H1 (cell line): ENCODE data around the gene NELFE. TPM values are rescaled to one million over a fixed set of nuclear protein-coding genes. Genes with fewer than 3 reads are reported as not detected.

Experiments
- CTCF ChIA-PET: fragments of 300-600 bp; sonication (Branson Sonifier 250); formaldehyde crosslinking; loops from one replicate; lab custom pipeline; 2021; ENCODE audit not compliant: partially characterized antibody; lab: Charles Lee
- POLR2A ChIA-PET: fragments of 300-600 bp; sonication (Branson Sonifier 250); formaldehyde crosslinking; loops from one replicate; lab custom pipeline; 2021; ENCODE audit warnings: inconsistent platforms; ENCODE audit not compliant: partially characterized antibody; lab: Charles Lee
- DNase-seq, 2 experiments: peaks; one replicate each; pipeline versions ENCODE4 v3.0.0 to v3.0.0-alpha.2; 2010 to 2022; ENCODE audit warnings: low spot score in 2 of 2, low read depth in 1 of 2, mixed read lengths in 1 of 2
- FAIRE-seq: peaks from 2 replicates; lab custom pipeline; 2011; peaks lifted over from hg19 to GRCh38; lab: Jason Lieb, UNC
- H2AFZ ChIP-seq: 2 replicates; pipeline ENCODE4 v1.8.1; 2012; ENCODE audit warnings: low read length, inconsistent platforms
- H2AK5ac ChIP-seq: 2 replicates; pipeline ENCODE4 v1.6.1; 2013; ENCODE audit warnings: low read depth, low read length
- H2BK120ac ChIP-seq: replicated peaks from 2 replicates; pipeline ENCODE3; 2013; ENCODE audit warnings: low read depth, low read length, inconsistent platforms
- H2BK12ac ChIP-seq: 2 replicates; pipeline ENCODE4 v1.6.1; 2013; ENCODE audit warnings: low read depth, low read length
- H2BK15ac ChIP-seq: 2 replicates; pipeline ENCODE4 v1.6.1; 2013; ENCODE audit warnings: low read length
- H2BK20ac ChIP-seq: 2 replicates; pipeline ENCODE4 v1.6.1; 2013; ENCODE audit warnings: low read length
- H2BK5ac ChIP-seq: 2 replicates; pipeline ENCODE4 v1.6.1; 2013; ENCODE audit warnings: low read depth, low read length
- H3K14ac ChIP-seq: 2 replicates; pipeline ENCODE4 v1.6.1; 2013; ENCODE audit warnings: inconsistent platforms; ENCODE audit not compliant: insufficient read length
- H3K18ac ChIP-seq: 2 replicates; pipeline ENCODE4 v1.6.1; 2013; ENCODE audit warnings: low read length; ENCODE audit errors: extremely low read depth
- H3K23ac ChIP-seq: 2 replicates; pipeline ENCODE4 v1.6.1; 2013; ENCODE audit warnings: inconsistent platforms; ENCODE audit not compliant: insufficient read length
- H3K23me2 ChIP-seq: 2 replicates; pipeline ENCODE4 v1.6.1; 2013; ENCODE audit warnings: low read depth, low read length
- H3K27ac ChIP-seq: 2 replicates; pipeline ENCODE4 v1.6.1; 2011; ENCODE audit warnings: low read depth, low read length, inconsistent platforms
- H3K27me3 ChIP-seq, 4 experiments: replicated peaks in 1 of 4; 1 replicate in 1 of 4; 2 replicates in 3 of 4; pipeline versions ENCODE4 v1.6.1 to v1.8.1; 2011 to 2013; ENCODE audit warnings: low read length in 3 of 4, mild to moderate bottlenecking in 3 of 4, inconsistent platforms in 2 of 4, mixed read lengths in 2 of 4, moderate library complexity in 1 of 4; ENCODE audit not compliant: control insufficient read depth in 3 of 4, insufficient read depth in 3 of 4; ENCODE audit errors: extremely low read depth in 1 of 4
- H3K36me3 ChIP-seq, 4 experiments: 2 replicates each; pipeline versions ENCODE4 v1.6.1 to v1.8.1; 2011 to 2013; ENCODE audit warnings: mild to moderate bottlenecking in 4 of 4, low read length in 3 of 4, moderate library complexity in 2 of 4, control low read depth in 1 of 4, inconsistent platforms in 1 of 4; ENCODE audit not compliant: insufficient read depth in 4 of 4, control insufficient read depth in 2 of 4
- H3K4ac ChIP-seq: replicated peaks from 2 replicates; pipeline ENCODE3; 2013; ENCODE audit warnings: low read length, low read depth, mixed read lengths, inconsistent platforms; ENCODE audit not compliant: insufficient read length
- H3K4me1 ChIP-seq, 4 experiments: replicated peaks in 1 of 4; 1 replicate in 1 of 4; 2 replicates in 3 of 4; pipeline versions ENCODE4 v1.6.1 to v1.8.1; 2011 to 2013; ENCODE audit warnings: low read length in 3 of 4, inconsistent platforms in 2 of 4, mixed read lengths in 1 of 4; ENCODE audit not compliant: insufficient read depth in 4 of 4, control insufficient read depth in 3 of 4
- H3K4me2 ChIP-seq, 2 experiments: 2 replicates each; pipeline versions ENCODE4 v1.6.1 to v1.8.1; 2011 to 2013; ENCODE audit warnings: low read depth in 2 of 2, low read length in 2 of 2, control low read depth in 1 of 2, inconsistent platforms in 1 of 2, mild to moderate bottlenecking in 1 of 2; ENCODE audit not compliant: insufficient read depth in 1 of 2
- H3K4me3 ChIP-seq, 4 experiments: fragments of 200-600, 300-600 bp in 1 of 4; sonication (generic), shearing (Covaris generic), sonication (Bioruptor Twin) in 1 of 4; 2 replicates each; pipeline versions ENCODE4 v1.5.1 to v1.8.1; 2011 to 2016; ENCODE audit warnings: low read length in 4 of 4, low read depth in 3 of 4, control low read depth in 2 of 4, inconsistent platforms in 2 of 4, mild to moderate bottlenecking in 2 of 4, mixed read lengths in 1 of 4, moderate library complexity in 1 of 4; ENCODE audit not compliant: insufficient read depth in 2 of 4; ENCODE audit errors: extremely low read depth in 1 of 4
- H3K56ac ChIP-seq: replicated peaks from 2 replicates; pipeline ENCODE3; 2013; ENCODE audit warnings: low read depth, mild to moderate bottlenecking, mixed read lengths, low read length, inconsistent platforms; ENCODE audit not compliant: insufficient read length
- H3K79me1 ChIP-seq: 2 replicates; pipeline ENCODE4 v1.6.1; 2013; ENCODE audit warnings: low read depth, low read length, control low read depth
- H3K79me2 ChIP-seq, 2 experiments: 2 replicates each; pipeline versions ENCODE4 v1.6.1 to v1.8.1; 2012 to 2013; ENCODE audit warnings: low read length in 2 of 2, mild to moderate bottlenecking in 2 of 2, inconsistent platforms in 1 of 2; ENCODE audit not compliant: insufficient read depth in 2 of 2, control insufficient read depth in 1 of 2
- H3K9ac ChIP-seq, 4 experiments: replicated peaks in 1 of 4; 1 replicate in 1 of 4; 2 replicates in 3 of 4; pipeline versions ENCODE4 v1.6.1 to v1.8.1; 2011 to 2013; ENCODE audit warnings: low read depth in 3 of 4, low read length in 3 of 4, control low read depth in 2 of 4, mild to moderate bottlenecking in 2 of 4, moderate library complexity in 2 of 4, inconsistent platforms in 1 of 4; ENCODE audit errors: extremely low read depth in 1 of 4
- H3K9me3 ChIP-seq, 2 experiments: 2 replicates each; pipeline versions ENCODE4 v1.6.1 to v1.8.1; 2012 to 2013; ENCODE audit warnings: mild to moderate bottlenecking in 2 of 2, moderate library complexity in 2 of 2, control low read depth in 1 of 2, inconsistent platforms in 1 of 2, low read depth in 1 of 2, low read length in 1 of 2, mixed read lengths in 1 of 2; ENCODE audit not compliant: insufficient read depth in 2 of 2
- H4K20me1 ChIP-seq, 2 experiments: replicated peaks in 1 of 2; 2 replicates each; pipeline versions ENCODE3 to v1.8.1; 2011 to 2013; ENCODE audit warnings: inconsistent platforms in 2 of 2, low read length in 2 of 2, mild to moderate bottlenecking in 1 of 2; ENCODE audit not compliant: insufficient read depth in 2 of 2, control insufficient read depth in 1 of 2
- H4K5ac ChIP-seq: 2 replicates; pipeline ENCODE4 v1.6.1; 2013; ENCODE audit warnings: low read length, low read depth, mixed read lengths, inconsistent platforms; ENCODE audit not compliant: insufficient read length
- H4K8ac ChIP-seq: 2 replicates; pipeline ENCODE4 v1.8.0; 2013; ENCODE audit warnings: mild to moderate bottlenecking, moderate library complexity, low read length, inconsistent platforms; ENCODE audit not compliant: insufficient read depth; ENCODE audit errors: extremely low read depth
- H4K91ac ChIP-seq: replicated peaks from 2 replicates; pipeline ENCODE3; 2013; ENCODE audit warnings: low read length, mixed read lengths, inconsistent platforms; ENCODE audit not compliant: insufficient read length
- RBBP5 ChIP-seq: IDR thresholded peaks from 2 replicates; pipeline ENCODE4 v1.7.1; 2012; ENCODE audit warnings: low read depth, mild to moderate bottlenecking, inconsistent platforms, low read length, moderate library complexity, borderline replicate concordance
- WGBS, 2 experiments: shearing (Covaris generic) in 1 of 2; methylation state at CpG; one replicate each; pipeline versions ENCODE4 v1.1.6 to v1.1.7; 2013 to 2015; ENCODE audit warnings: low lambda C conversion rate in 2 of 2, mixed read lengths in 2 of 2, inconsistent platforms in 1 of 2, low coverage in 1 of 2, missing lambda C conversion rate in 1 of 2; ENCODE audit not compliant: insufficient replicate concordance in 2 of 2, insufficient coverage in 1 of 2, insufficient read length in 1 of 2; ENCODE audit errors: extremely low coverage in 1 of 2, missing lambda C conversion rate in 1 of 2; 5-methylcytosine and 5-hydroxymethylcytosine counted together
- polyA plus RNA-seq, 7 experiments: library from polyadenylated mRNA; depleted of rRNA in 3 of 7; stranded (reverse) in 5 of 7; unstranded in 2 of 7; fragments of >200 nt in 5 of 7; fragments of 200-250 nt in 2 of 7; gene quantifications; 1 replicate in 5 of 7; 2 replicates in 1 of 7; 4 replicates in 1 of 7; pipeline versions ENCODE4 v1.2.1 to v1.2.3, GENCODE V29; 2011 to 2013; ENCODE audit warnings: missing spikeins in 2 of 7, mixed read lengths in 2 of 7
- total RNA-seq: library from RNA; stranded (reverse); fragmentation: NEBNext Ultra II Directional; extraction: Animal tissue kit (Norgen Biotek cat#: 25700); gene quantifications from 2 replicates; pipeline ENCODE4 v1.2.1, GENCODE V29; 2021

The NELFE gene
- total and polyA plus RNA-seq, 2 of the 8 experiments (the other 6 are each of a cell fraction or from before 2014, with no cell fraction given): 49.2 to 71.5 TPM

GRCh38 chr6:31935823-31936222 lies 22.9 kb downstream of the NELFE start:
- H3K4ac ChIP-seq: no peak overlapping the region
- H2AFZ ChIP-seq: no peak overlapping the region
- no peaks in the 10 kb centered on the region for H3K36me3 ChIP-seq
- no peak overlapping the region for H3K4me2 ChIP-seq
- no peak overlapping the region for H4K91ac ChIP-seq
- H2AK5ac ChIP-seq: no peak overlapping the region
- WGBS, 2 experiments: 86% methylated on average over 9 of the region's 9 CpGs; no CpG with 5 or more reads in 1 of the 2 experiments
- H2BK20ac ChIP-seq: no peak overlapping the region
- no peak overlapping the region for H4K8ac ChIP-seq
- H2BK120ac ChIP-seq: no peak overlapping the region
- H3K27ac ChIP-seq: no peak overlapping the region
- H2BK15ac ChIP-seq: no peak overlapping the region
- FAIRE-seq: no peak
- no peaks in the 10 kb centered on the region for H3K23me2 ChIP-seq
- no peak for DNase-seq
- CTCF ChIA-PET: interaction anchor here (0.9 to 1.6 kb wide), 3 partner anchors 12 to 48 kb away, joined by 4 to 7 read pairs (median 7); no protein-coding TSS in a partner anchor
- H3K23ac ChIP-seq: no peak overlapping the region
- no peak overlapping the region for H3K18ac ChIP-seq
- no peaks in the 10 kb centered on the region for H3K27me3 ChIP-seq
- H2BK5ac ChIP-seq: no peak overlapping the region
- TF ChIP-seq RBBP5: no peak
- TF ChIP-seq, all 59 proteins: peak for 0
- POLR2A ChIA-PET: interaction anchor here (0.9 to 1.4 kb wide), 2 partner anchors 12 to 287 kb away, joined by 3 to 5 read pairs; no protein-coding TSS in a partner anchor
- Histone ChIP-seq H3K4me1 (0 out of 7 replicates have a peak, but pooled peaks cover 0 to 2% (median 0%) of the 10 kb centered on the region in 4 experiments), H3K4me3 (no peak overlapping the region), H3K79me2 (no peaks in the 10 kb centered on the region), H3K9ac (no peak overlapping the region), H3K79me1 (no peaks in the 10 kb centered on the region), H2BK12ac (no peak overlapping the region), H3K14ac (no peak overlapping the region), H4K5ac (no peak overlapping the region), H4K20me1 (no peaks in the 10 kb centered on the region), H3K9me3 (peaks cover 4 to 7% of the 10 kb centered on the region in 2 experiments; a peak in 1 of 4 replicates), H3K56ac (no peak overlapping the region)
